GM23248 (cell line): ENCODE measurements around the gene OSBPL5.

Source experiments
- EZH2 ChIP-seq: fragments of 200-600 bp; sonication (generic); IDR thresholded peaks from 2 replicates; pipeline ENCODE4 v1.6.1; 2018; ENCODE audit warnings: antibody characterized with exemption, mild to moderate bottlenecking; ENCODE audit not compliant: insufficient read depth, poor library complexity, severe bottlenecking
- EZH2phosphoT487 ChIP-seq: fragments of 200-600 bp; sonication (generic); IDR thresholded peaks from 2 replicates; pipeline ENCODE4 v1.6.1; 2018; ENCODE audit warnings: antibody characterized with exemption, moderate library complexity, mild to moderate bottlenecking, low read depth; ENCODE audit not compliant: insufficient read depth

DNA sequence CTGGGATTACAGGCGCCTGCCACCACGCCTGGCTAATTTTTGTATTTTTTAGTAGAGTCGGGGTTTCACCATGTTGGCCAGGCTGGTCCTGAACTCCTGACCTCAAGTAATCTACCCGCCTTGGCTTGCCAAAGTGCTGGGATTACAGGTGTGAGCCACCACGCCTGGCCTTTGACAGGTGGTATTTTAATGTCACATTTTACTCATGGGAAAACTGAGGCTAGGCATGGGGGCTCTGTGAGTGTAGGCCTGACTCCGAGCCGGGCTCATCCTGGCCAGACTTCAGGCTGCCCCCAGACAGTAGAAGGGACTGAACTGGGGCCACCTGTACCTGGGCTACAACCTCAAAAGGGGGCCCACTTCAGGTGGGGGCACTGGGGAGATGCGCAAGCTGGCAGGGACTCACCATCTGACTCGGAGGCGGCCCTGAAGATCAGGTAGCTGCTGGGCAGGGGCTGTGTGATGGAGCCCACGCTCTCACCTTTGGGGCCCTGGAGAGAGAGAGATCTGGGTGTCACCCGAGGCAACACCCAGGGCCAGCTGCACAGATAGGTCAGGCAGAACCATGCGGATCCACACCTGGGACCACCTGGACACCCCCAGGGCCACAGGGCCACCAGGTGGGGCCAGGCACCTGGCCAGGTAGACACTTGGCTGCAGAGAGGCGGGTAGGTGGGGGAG, 45.8 kb downstream of the OSBPL5 start:
- TF ChIP-seq EZH2 = no peak
- no peak for TF ChIP-seq EZH2phosphoT487
